GM23248 (cell line): ENCODE results near the gene PALB2. TPM values are rescaled to one million over a fixed set of nuclear protein-coding genes. Genes with fewer than 3 reads are reported as not detected.

ENCODE experiments used
- DNase-seq: peaks from one replicate; pipeline ENCODE4 v3.0.0-alpha.2; 2015
- H2AFZ ChIP-seq: fragments of 200-600 bp; sonication (generic); 2 replicates; pipeline ENCODE4 v1.6.1; 2016; ENCODE audit warnings: antibody characterized with exemption
- H3F3A ChIP-seq: fragments of 200-600 bp; sonication (generic); 2 replicates; pipeline ENCODE4 v1.6.1; 2016; ENCODE audit warnings: mild to moderate bottlenecking, antibody characterized with exemption, mixed run types; ENCODE audit not compliant: insufficient read depth
- H3K27ac ChIP-seq: fragments of 200-600 bp; sonication (generic); 2 replicates; pipeline ENCODE4 v1.5.1; 2016; ENCODE audit warnings: mild to moderate bottlenecking
- H3K27me3 ChIP-seq: fragments of 200-600 bp; sonication (generic); replicated peaks from 2 replicates; pipeline ENCODE4 v1.6.1; 2016; ENCODE audit warnings: mild to moderate bottlenecking; ENCODE audit not compliant: insufficient read depth
- H3K36me3 ChIP-seq: fragments of 200-600 bp; sonication (generic); 2 replicates; pipeline ENCODE4 v1.6.1; 2016; ENCODE audit warnings: low read depth, mild to moderate bottlenecking
- H3K4me1 ChIP-seq: fragments of 200-600 bp; sonication (generic); 2 replicates; pipeline ENCODE4 v1.6.1; 2016; ENCODE audit warnings: mild to moderate bottlenecking; ENCODE audit not compliant: insufficient read depth
- H3K4me2 ChIP-seq: fragments of 200-600 bp; sonication (generic); one replicate; pipeline ENCODE4 v1.6.1; 2016; ENCODE audit warnings: mild to moderate bottlenecking; ENCODE audit not compliant: unreplicated experiment
- H3K4me3 ChIP-seq: fragments of 200-600 bp; sonication (generic); 2 replicates; pipeline ENCODE4 v1.5.1; 2016; ENCODE audit warnings: mild to moderate bottlenecking
- H3K79me2 ChIP-seq: fragments of 200-600 bp; sonication (generic); 2 replicates; pipeline ENCODE4 v1.6.1; 2016; ENCODE audit warnings: mild to moderate bottlenecking; ENCODE audit not compliant: insufficient read depth
- H3K9ac ChIP-seq: fragments of 200-600 bp; sonication (generic); 2 replicates; pipeline ENCODE4 v1.6.1; 2016; ENCODE audit warnings: mild to moderate bottlenecking
- H3K9me2 ChIP-seq: fragments of 200-600 bp; sonication (generic); 2 replicates; pipeline ENCODE4 v1.6.1; 2016; ENCODE audit warnings: mixed run types, mild to moderate bottlenecking, moderate library complexity; ENCODE audit not compliant: insufficient read depth
- H3K9me3 ChIP-seq: fragments of 200-600 bp; sonication (generic); one replicate; pipeline ENCODE4 v1.6.1; 2017; ENCODE audit warnings: low read depth
- H4K20me1 ChIP-seq: fragments of 200-600 bp; sonication (generic); 2 replicates; pipeline ENCODE4 v1.6.0; 2016; ENCODE audit not compliant: insufficient read depth
- EZH2 ChIP-seq: fragments of 200-600 bp; sonication (generic); IDR thresholded peaks from 2 replicates; pipeline ENCODE4 v1.6.1; 2018; ENCODE audit warnings: antibody characterized with exemption, mild to moderate bottlenecking; ENCODE audit not compliant: insufficient read depth, poor library complexity, severe bottlenecking
- EZH2phosphoT487 ChIP-seq: fragments of 200-600 bp; sonication (generic); IDR thresholded peaks from 2 replicates; pipeline ENCODE4 v1.6.1; 2018; ENCODE audit warnings: antibody characterized with exemption, moderate library complexity, mild to moderate bottlenecking, low read depth; ENCODE audit not compliant: insufficient read depth
- WGBS, 2 experiments: methylation state at CpG; one replicate each; pipeline ENCODE4 v1.1.6; 2015 to 2017; ENCODE audit warnings: low lambda C conversion rate in 2 of 2, low coverage in 1 of 2; ENCODE audit errors: missing lambda C conversion rate in 2 of 2; 5-methylcytosine and 5-hydroxymethylcytosine counted together
- in situ Hi-C: fragments of 300-500 bp; cut with MboI; formaldehyde crosslinking; loops from 2 replicates; pipeline ENCODE4 v1.15.0; 2020
- polyA plus RNA-seq: library from polyadenylated mRNA; unstranded; fragments of >200 nt; fragmentation: Nextera tagmentation; extraction: Ambion mirVana; gene quantifications from 2 replicates; pipeline ENCODE4 v1.2.1, GENCODE V29; 2016
- total RNA-seq: library from RNA; depleted of rRNA; stranded (reverse); fragments of >200 nt; shearing (Covaris generic); gene quantifications from 2 replicates; pipeline ENCODE4 v1.2.3, GENCODE V29; 2014

Gene PALB2
- total and polyA plus RNA-seq, 2 experiments from 2014 or later = 7.8 to 15.3 TPM

DNA sequence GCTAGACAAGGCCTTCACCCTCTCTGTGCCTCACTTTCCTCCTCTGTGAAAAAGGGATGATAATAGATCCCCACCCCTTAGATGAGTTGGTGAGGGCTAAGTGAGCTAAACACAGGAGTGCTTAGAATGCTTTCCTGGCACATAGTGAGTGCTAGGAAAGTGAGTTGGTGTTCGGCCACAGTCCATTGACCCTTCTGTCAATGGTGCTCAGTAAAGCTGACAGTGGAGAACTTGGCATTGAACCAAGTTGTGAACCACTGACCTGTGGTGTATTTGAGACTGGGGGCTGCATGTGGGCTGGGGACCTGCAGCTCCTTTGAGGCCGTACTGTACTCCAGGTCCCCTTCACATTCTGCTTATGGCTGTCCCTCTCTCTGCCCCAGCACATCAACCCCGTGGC, 42.4 kb upstream of the PALB2 start:
- DNase-seq = no peak
- peaks cover 22% of the 10 kb centered on the region for H3K36me3 ChIP-seq
- in situ Hi-C loops = loop anchor here (25.0 kb wide), 1 partner anchor 829 kb away; no protein-coding TSS in a partner anchor
- H3K9me3 ChIP-seq = no peaks in the 10 kb centered on the region
- H3K27ac ChIP-seq = no peak overlapping the region
- TF ChIP-seq EZH2phosphoT487 (no peak), EZH2 (no peak)
- no peak overlapping the region for H3K9ac ChIP-seq
- H4K20me1 ChIP-seq = no peaks in the 10 kb centered on the region
- H3K9me2 ChIP-seq = no peaks in the 10 kb centered on the region
- 97 to 100% methylated on average over 3 of the region's 3 CpGs for WGBS, 2 experiments
- no peaks in the 10 kb centered on the region; the same call in 1 of the 2 replicates for H3F3A ChIP-seq
- H2AFZ ChIP-seq = no peak overlapping the region
- H3K4me1 ChIP-seq = 0 out of 2 replicates have a peak, but pooled peaks cover 14% of the 10 kb centered on the region
- H3K4me3 ChIP-seq = no peak overlapping the region
- no peaks in the 10 kb centered on the region for H3K27me3 ChIP-seq
- peaks cover 64% of the 10 kb centered on the region for H3K79me2 ChIP-seq
- no peak overlapping the region for H3K4me2 ChIP-seq

DNA sequence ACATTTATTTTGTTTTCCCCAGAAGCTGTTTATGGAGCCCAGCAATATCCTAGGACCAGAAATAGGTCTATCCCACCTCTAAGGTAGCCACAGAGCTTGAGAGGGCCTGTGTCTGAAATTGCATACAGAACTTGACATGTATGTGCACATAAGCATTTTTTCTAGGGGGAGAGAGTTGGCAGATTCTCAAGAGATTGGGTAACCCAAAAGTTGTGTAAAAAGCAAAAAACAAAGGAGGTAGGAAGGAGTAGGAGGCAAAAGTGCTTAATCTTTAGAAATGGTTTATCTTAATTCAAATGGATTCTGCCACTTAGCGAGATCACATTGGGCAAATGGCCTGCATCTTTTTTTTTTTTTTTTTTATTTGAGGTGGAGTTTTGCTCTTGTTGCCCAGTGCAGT, 41.1 kb upstream of the PALB2 start:
- H3K9me2 ChIP-seq = no peaks in the 10 kb centered on the region

GRCh38 chr16:23679986-23680336, 38.9 kb upstream of the PALB2 start:
- no peak for DNase-seq
- no peaks in the 10 kb centered on the region for H3K27me3 ChIP-seq
- peak overlapping the region; percentile 82 for H3K9ac ChIP-seq
- H3K9me2 ChIP-seq = no peaks in the 10 kb centered on the region
- no peaks in the 10 kb centered on the region for H4K20me1 ChIP-seq
- H3K79me2 ChIP-seq = peaks cover 52% of the 10 kb centered on the region
- H3K4me1 ChIP-seq = peaks cover 25% of the 10 kb centered on the region
- H2AFZ ChIP-seq = no peak overlapping the region
- in situ Hi-C loops = loop anchor here (25.0 kb wide), 1 partner anchor 832 kb away; no protein-coding TSS in a partner anchor
- H3K4me3 ChIP-seq = peak overlapping the region; percentile 78
- TF ChIP-seq EZH2 = no peak
- no peak for TF ChIP-seq EZH2phosphoT487
- H3K4me2 ChIP-seq = peak overlapping the region; percentile 80
- H3F3A ChIP-seq = peaks cover 16% of the 10 kb centered on the region
- no peak overlapping the region for H3K27ac ChIP-seq
- H3K36me3 ChIP-seq = peaks cover 5% of the 10 kb centered on the region; the same call in 1 of the 2 replicates
- 58 to 74% methylated on average over 5 to 6 of the region's 6 CpGs for WGBS, 2 experiments
- no peaks in the 10 kb centered on the region for H3K9me3 ChIP-seq

More for the DNA sequence above, 41.1 kb upstream of the PALB2 start:
- no peak for TF ChIP-seq EZH2
- TF ChIP-seq EZH2phosphoT487 = no peak
- Histone ChIP-seq H3K4me2 (no peak overlapping the region), H3K9ac (no peak overlapping the region), H3K4me3 (no peak overlapping the region), H3K27ac (no peak overlapping the region), H4K20me1 (no peaks in the 10 kb centered on the region), H3K36me3 (peaks cover 18% of the 10 kb centered on the region), H3F3A (no peaks in the 10 kb centered on the region; the same call in 1 of the 2 replicates), H2AFZ (no peak overlapping the region), H3K27me3 (no peaks in the 10 kb centered on the region), H3K4me1 (peaks cover 18% of the 10 kb centered on the region; the same call in 1 of the 2 replicates), H3K79me2 (peaks cover 64% of the 10 kb centered on the region), H3K9me3 (no peaks in the 10 kb centered on the region)
- DNase-seq = peak; percentile 19
- in situ Hi-C loops = loop anchor here (25.0 kb wide), 1 partner anchor 830 kb away; no protein-coding TSS in a partner anchor
- WGBS, 2 experiments = 100% methylated on average over 1 of the region's 1 CpG

DNA sequence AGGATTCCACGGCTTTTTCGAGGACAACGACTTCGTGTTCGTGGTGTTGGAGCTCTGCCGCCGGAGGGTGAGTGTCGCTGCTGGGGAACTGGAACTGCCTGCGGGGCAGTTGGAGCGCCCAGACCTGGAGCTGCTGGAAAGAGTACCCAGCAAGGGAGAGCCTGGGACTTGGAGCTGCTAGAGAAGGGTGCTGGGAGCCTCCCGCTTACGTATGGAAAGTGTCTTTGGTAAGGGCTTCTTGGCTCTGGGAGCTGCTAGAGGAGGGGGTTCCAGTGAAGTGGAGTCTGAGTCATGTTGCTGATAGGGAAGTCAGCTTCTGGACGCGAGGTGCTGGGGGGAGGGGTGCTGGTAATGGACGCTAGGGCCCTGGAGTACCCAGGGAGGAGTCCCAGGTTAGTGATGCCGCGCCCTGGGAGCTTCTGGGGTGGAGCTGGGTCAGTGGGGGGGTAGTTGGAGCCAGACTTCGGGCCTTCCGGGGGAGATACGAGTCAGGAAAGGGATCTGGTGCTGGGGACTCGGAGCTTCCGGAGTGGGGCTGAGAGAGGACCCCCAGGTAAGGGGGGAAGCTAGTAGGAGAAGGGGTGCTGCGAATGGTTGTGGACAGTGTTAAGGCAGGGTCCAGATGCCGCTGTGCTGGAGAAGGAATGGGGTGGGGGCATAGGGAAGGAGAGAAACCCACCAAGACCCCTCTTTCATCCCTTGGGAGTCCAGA, 38.3 kb upstream of the PALB2 start:
- Histone ChIP-seq H3K79me2 (peaks cover 50% of the 10 kb centered on the region), H3K9ac (peak overlapping the region; percentile 82), H3K4me2 (peak overlapping the region; percentile 80), H3K4me1 (peaks cover 25% of the 10 kb centered on the region), H3K4me3 (peak overlapping the region; percentile 78), H3K9me3 (no peaks in the 10 kb centered on the region), H3K27ac (0 out of 2 replicates have a peak overlapping the region, but pooled peaks have one; percentile 7), H2AFZ (no peak overlapping the region), H3K27me3 (no peaks in the 10 kb centered on the region), H3K36me3 (peaks cover 3% of the 10 kb centered on the region; the same call in 1 of the 2 replicates), H3K9me2 (no peaks in the 10 kb centered on the region), H4K20me1 (no peaks in the 10 kb centered on the region), H3F3A (peaks cover 16% of the 10 kb centered on the region)
- no peak for DNase-seq
- WGBS, 2 experiments = 23 to 24% methylated on average over 21 to 24 of the region's 24 CpGs
- TF ChIP-seq EZH2phosphoT487 = no peak
- in situ Hi-C loops = loop anchor here (25.0 kb wide), 1 partner anchor 833 kb away; no protein-coding TSS in a partner anchor
